ENCODE measurements around the gene CCNT1. TPM values are rescaled to one million over a fixed set of nuclear protein-coding genes. Genes with fewer than 3 reads are reported as not detected.
"Not testable (repeated sequence)": the region's sequence is repeated elsewhere in the genome, so short reads cannot be mapped to it uniquely, and the experiment has no call there.

Gene CCNT1
- total and polyA plus RNA-seq, 4 donors = 3.2 to 18.2 (median 10.4) TPM

- Histone ChIP-seq H3K27ac (ENCODE audit: low read depth in 1 of 2, low read length in 2 of 2) (no peak overlapping the region), H3K27me3 (ENCODE audit: control insufficient read depth in 4 of 4, insufficient read depth in 4 of 4, low read length in 3 of 4) (no peaks in the 10 kb centered on the region), H3K4me3 (ENCODE audit: low read depth in 1 of 3, low read length in 3 of 3) (no peak overlapping the region), H3K36me3 (ENCODE audit: control insufficient read depth in 4 of 4, insufficient read depth in 3 of 4, low read depth in 1 of 4, low read length in 3 of 4) (peaks cover 9 to 18% (median 12%) of the 10 kb centered on the region in 4 donors), H3K9me3 (ENCODE audit: control insufficient read depth in 4 of 4, low read length in 3 of 4) (no peaks in the 10 kb centered on the region), H3K4me1 (ENCODE audit: control insufficient read depth in 4 of 4, insufficient read depth in 4 of 4, low read length in 3 of 4) (peaks cover 7 to 25% (median 16%) of the 10 kb centered on the region in 4 donors), H3K9ac (ENCODE audit: low read depth in 1 of 2, low read length in 2 of 2) (no peak overlapping the region)
- 98% methylated on average over 10 of the region's 10 CpGs for WGBS
- no peak for TF ChIP-seq HNF4A (conservative IDR thresholded peaks at IDR 0.05)
- TF ChIP-seq RAD21 (IDR thresholded peaks at IDR 0.05) = no peak
- no peak for TF ChIP-seq REST (IDR thresholded peaks at IDR 0.05)
- no peak for TF ChIP-seq FOXA1 (IDR thresholded peaks at IDR 0.05)
- TF ChIP-seq GABPA (IDR thresholded peaks at IDR 0.05 in 1 of 2, conservative IDR thresholded peaks at IDR 0.05 in 1 of 2) = no peak
- no peak for TF ChIP-seq NR2F2 (IDR thresholded peaks at IDR 0.05)
- no peak for TF ChIP-seq JUND (IDR thresholded peaks at IDR 0.05)
- no peak for TF ChIP-seq YY1 (IDR thresholded peaks at IDR 0.05)
- no peak for TF ChIP-seq FOXA2 (IDR thresholded peaks at IDR 0.05)
- TF ChIP-seq RXRA (IDR thresholded peaks at IDR 0.05) = no peak
- TF ChIP-seq ATF3 (IDR thresholded peaks at IDR 0.05) = no peak
- TF ChIP-seq HNF4G (IDR thresholded peaks at IDR 0.05) = no peak
- TF ChIP-seq MAX (IDR thresholded peaks at IDR 0.05) = no peak
- no peak for TF ChIP-seq EGR1 (IDR thresholded peaks at IDR 0.05; ENCODE audit: low read depth in 2 of 2)
- no peak for TF ChIP-seq ZBTB33 (IDR thresholded peaks at IDR 0.05)
- no peak for TF ChIP-seq TAF1 (conservative IDR thresholded peaks at IDR 0.05)
- TF ChIP-seq CTCF (IDR thresholded peaks at IDR 0.05; ENCODE audit: low read depth, low read length, missing input control) = no peak
- DNase-seq (ENCODE audit: low spot score) = no peak
Observed at GRCh38 chr12:48712209-48712608, 4.3 kb downstream of the CCNT1 start.

GRCh38 chr12:48698822-48699221, 17.7 kb downstream of the CCNT1 start:
- not testable (repeated sequence) for H3K4me3 ChIP-seq (ENCODE audit: low read depth in 1 of 3, low read length in 3 of 3); H3K27me3 ChIP-seq (ENCODE audit: control insufficient read depth in 4 of 4, insufficient read depth in 4 of 4, low read length in 3 of 4); H3K27ac ChIP-seq (ENCODE audit: low read depth in 1 of 2, low read length in 2 of 2); H3K9ac ChIP-seq (ENCODE audit: low read depth in 1 of 2, low read length in 2 of 2); H3K9me3 ChIP-seq (ENCODE audit: control insufficient read depth in 4 of 4, low read length in 3 of 4); H3K4me1 ChIP-seq (ENCODE audit: control insufficient read depth in 4 of 4, insufficient read depth in 4 of 4, low read length in 3 of 4); DNase-seq (ENCODE audit: low spot score)
- WGBS = 98% methylated on average over 7 of the region's 7 CpGs
- peaks cover 1 to 46% (median 37%) of the 10 kb centered on the region in 4 donors for H3K36me3 ChIP-seq (ENCODE audit: control insufficient read depth in 4 of 4, insufficient read depth in 3 of 4, low read depth in 1 of 4, low read length in 3 of 4)
